Epithelial cell of esophagus (primary cell): ENCODE data around the gene PLAC8.
"Not testable (repeated sequence)": the region's sequence is repeated elsewhere in the genome, so short reads cannot be mapped to it uniquely, and the experiment has no call there.

ENCODE experiments used
- DNase-seq: peaks from one replicate; pipeline ENCODE4 v3.0.0; 2010; ENCODE audit warnings: low read depth
- H3K4me3 ChIP-seq: 2 replicates; pipeline ENCODE4 v1.5.1; 2011; ENCODE audit warnings: mild to moderate bottlenecking, low read length, control low read depth
- CTCF ChIP-seq: IDR thresholded peaks from 2 replicates; pipeline ENCODE4 v1.5.1; 2011; ENCODE audit warnings: low read depth, mild to moderate bottlenecking, low read length, control low read depth, inconsistent platforms; ENCODE audit not compliant: insufficient read depth; ENCODE audit errors: missing control alignments

Gene PLAC8

GRCh38 chr4:83146841-83147240 lies 32.3 kb upstream of the PLAC8 start:
- no peak for TF ChIP-seq CTCF
- no peak for DNase-seq
- no peak overlapping the region for H3K4me3 ChIP-seq

GRCh38 chr4:83145776-83146175 lies 31.2 kb upstream of the PLAC8 start:
- DNase-seq, result not testable (repeated sequence)

GRCh38 chr4:83139514-83140156 lies 25.1 kb upstream of the PLAC8 start:
- H3K4me3 ChIP-seq, result no peak overlapping the region
- no peak for TF ChIP-seq CTCF
- DNase-seq, result no peak

More at GRCh38 chr4:83145776-83146175, 31.2 kb upstream of the PLAC8 start:
- H3K4me3 ChIP-seq, result not testable (repeated sequence)

GRCh38 chr4:83138946-83139345 lies 24.4 kb upstream of the PLAC8 start:
- DNase-seq, result no peak

GRCh38 chr4:83132065-83132464 lies 17.5 kb upstream of the PLAC8 start:
- no peak for DNase-seq
- TF ChIP-seq CTCF, result no peak
- no peak overlapping the region for H3K4me3 ChIP-seq

More at GRCh38 chr4:83138946-83139345, 24.4 kb upstream of the PLAC8 start:
- TF ChIP-seq CTCF, result no peak
- H3K4me3 ChIP-seq, result no peak overlapping the region

- no peak for DNase-seq
- H3K4me3 ChIP-seq, result no peak overlapping the region
- TF ChIP-seq CTCF, result no peak
These were observed 14.7 kb upstream of the PLAC8 start for GRCh38 chr4:83129264-83129663.

GRCh38 chr4:83128240-83128929 lies 13.9 kb upstream of the PLAC8 start:
- no peak overlapping the region for H3K4me3 ChIP-seq
- TF ChIP-seq CTCF, result no peak
- peak; percentile 90 for DNase-seq
